GM19467 (cell line): Measurements from ENCODE around the gene RNF213.
"Not testable (repeated sequence)": the region's sequence is repeated elsewhere in the genome, so short reads cannot be mapped to it uniquely, and the experiment has no call there.

ENCODE experiments used
- ATAC-seq: cut with Tn5 transposase; IDR thresholded peaks from one replicate; pipeline ENCODE4 v1.9.1; 2021; ENCODE audit warnings: mild to moderate bottlenecking, moderate library complexity; ENCODE audit not compliant: unreplicated experiment

The RNF213 gene

GRCh38 chr17:80291691-80292487, 31.2 kb downstream of the RNF213 start:
- ATAC-seq: no peak

DNA sequence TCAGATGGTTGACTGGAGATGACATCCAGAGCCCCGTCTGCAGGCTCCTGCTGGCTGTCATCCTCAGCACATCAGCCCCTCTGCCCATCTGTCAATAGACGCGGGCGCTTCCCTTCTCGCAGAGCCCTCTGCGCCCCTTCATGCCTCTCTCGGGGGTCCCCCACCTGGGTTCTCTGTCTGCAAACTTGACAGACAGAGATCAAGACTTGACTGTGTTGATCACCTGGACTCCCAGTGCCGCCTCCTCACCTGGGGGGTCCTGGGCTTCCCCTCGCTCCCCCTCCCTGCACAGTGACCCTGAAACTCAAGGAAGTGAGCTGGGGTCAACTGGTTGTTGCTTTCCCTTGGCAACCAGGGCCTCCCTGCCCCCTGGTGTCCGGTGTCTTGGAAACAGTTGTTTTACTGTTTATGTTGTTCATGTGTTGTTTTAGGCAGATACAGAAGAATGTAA, 31.9 kb downstream of the RNF213 start:
- ATAC-seq: no peak

DNA sequence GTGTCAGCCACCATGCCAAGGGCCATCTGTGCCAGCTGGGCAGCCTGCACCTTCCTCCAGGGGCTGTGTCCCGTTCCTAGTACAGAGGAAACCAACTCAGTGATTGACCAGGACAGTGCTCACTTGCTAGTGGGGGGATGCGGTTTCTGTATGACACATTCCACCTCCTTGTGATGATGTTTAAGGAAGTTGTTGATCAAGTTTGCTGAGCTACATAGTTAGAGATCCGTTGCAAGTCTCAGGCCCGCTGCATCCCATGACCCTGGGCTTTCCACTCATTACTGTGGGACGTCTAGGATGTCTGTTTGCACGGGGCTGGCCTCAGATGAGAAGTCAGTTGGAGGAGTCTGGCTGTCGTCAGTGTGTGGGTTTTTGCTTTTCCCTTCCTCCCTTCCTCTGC, 33.6 kb downstream of the RNF213 start:
- no peak for ATAC-seq

GRCh38 chr17:80294653-80295052, 34.0 kb downstream of the RNF213 start:
- no peak for ATAC-seq

- no peak for ATAC-seq
These were observed 34.5 kb downstream of the RNF213 start for GRCh38 chr17:80295146-80295545.

GRCh38 chr17:80295559-80295958, 34.9 kb downstream of the RNF213 start:
- no peak for ATAC-seq

DNA sequence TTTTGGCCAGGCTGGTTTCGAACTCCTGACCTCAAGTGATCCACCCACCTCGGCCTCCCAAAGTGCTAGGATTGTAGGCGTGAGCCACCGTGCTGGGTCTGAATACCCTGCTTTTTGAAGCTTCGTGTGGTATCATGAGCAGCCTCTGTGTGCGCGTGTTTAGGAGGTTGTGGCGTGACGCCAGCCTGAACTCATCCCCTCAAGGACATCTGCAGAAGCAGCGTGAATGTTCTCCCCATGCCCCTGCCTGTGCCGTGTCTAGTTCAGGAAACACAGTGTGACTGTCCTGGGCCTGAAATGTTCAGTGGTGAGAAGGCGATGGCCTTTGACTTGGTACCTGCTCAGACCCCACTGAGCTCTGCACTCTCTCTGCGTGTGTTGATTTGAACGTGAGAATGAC, 35.6 kb downstream of the RNF213 start:
- ATAC-seq: no peak

DNA sequence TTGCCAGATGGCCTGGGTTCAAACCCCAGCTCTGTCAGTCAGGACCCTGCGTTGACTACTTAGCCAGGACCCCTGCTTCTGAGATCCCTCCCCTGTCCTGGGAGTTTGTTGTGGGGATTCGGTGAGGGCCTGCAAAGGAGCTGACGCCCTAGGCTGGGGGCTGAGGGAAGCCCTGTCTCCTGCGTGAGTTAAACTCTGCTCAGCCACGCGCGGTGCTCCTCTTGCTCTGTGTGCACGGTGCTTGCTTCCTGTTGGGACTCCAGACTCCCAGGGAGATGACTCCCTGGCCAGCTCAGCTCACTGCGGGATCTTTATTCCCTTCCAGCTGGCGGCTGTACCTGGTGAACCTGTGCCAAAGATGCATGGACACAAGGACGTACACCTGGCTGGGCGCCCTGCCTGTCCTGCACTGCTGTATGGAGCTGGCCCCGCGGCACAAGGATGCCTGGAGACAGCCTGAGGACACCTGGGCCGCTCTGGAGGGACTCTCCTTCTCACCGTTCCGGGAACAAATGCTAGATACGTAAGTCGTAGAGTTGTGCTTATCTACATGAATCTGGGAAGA, 37.4 kb downstream of the RNF213 start:
- ATAC-seq: no peak

DNA sequence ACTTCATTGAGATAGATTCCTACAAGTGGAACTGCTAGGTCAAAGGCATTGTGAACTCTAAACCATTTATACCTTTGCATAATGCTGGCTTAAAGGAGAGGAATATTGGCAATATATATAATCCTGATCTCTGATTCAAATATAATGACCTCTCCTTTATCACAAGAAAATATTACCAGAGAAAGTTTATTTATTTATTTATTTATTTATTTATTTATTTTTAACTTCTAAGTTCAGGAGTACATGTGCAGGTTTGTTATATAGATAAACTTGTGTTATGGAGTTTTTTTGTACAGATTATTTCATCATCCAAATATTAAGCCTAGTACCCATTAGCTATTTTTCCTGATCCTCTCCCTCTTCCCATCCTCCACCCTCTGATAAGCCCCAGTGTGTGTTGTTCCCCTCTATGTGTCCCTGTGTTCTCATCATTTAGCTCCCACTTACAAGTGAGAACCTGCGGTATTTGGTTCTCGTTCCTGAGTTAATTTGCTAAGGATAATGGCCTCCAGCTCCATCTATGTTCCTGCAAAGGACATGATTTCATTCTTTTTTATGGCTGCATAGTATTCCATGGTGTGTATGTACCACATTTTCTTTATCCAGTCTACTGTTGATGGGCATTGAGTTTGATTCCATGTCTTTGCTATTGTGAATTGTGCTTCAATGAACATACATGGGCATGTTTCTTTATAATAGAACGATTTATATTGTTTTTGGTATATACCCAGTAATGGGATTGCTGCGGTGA, 38.9 kb downstream of the RNF213 start:
- not testable (repeated sequence) for ATAC-seq

DNA sequence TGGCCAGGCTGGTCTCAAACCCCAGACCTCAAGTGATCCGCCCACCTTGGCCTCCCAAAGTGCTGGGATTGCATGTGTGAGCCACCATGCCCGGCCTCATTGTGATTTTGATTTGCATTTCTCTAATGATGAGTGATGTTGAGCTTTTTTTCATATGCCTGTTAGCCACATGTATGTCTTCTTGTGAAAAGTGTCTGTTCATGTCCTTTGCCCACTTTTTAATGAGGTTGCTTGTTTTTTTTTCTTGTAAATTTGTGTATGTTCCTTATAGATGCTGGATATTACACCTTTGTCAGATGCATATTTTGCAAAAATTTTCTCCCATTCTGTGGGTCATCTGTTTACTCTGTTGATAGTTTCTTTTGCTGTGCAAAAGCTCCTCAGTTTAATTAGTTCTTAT, 40.1 kb downstream of the RNF213 start:
- not testable (repeated sequence) for ATAC-seq

DNA sequence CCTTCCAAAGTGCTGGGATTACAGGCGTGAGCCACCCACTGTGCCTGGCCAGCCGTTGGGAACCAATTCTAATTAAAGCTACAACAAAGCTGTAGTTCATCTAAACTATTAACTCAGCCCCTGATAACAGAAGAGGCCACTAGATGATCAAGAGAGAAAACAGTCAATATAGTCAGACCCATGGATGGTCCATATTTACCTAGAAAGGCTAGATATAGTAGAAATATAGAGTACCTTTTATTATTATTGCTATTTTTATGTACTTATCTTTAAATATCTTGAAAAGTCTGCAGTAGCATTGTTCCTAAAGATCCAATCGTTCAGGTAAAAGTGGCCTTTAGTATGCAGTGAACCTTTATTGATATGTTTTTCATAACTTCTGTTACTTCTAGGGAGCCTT, 43.2 kb downstream of the RNF213 start:
- no peak for ATAC-seq

- ATAC-seq: no peak
These were observed 47.5 kb downstream of the RNF213 start for GRCh38 chr17:80307994-80308691.

DNA sequence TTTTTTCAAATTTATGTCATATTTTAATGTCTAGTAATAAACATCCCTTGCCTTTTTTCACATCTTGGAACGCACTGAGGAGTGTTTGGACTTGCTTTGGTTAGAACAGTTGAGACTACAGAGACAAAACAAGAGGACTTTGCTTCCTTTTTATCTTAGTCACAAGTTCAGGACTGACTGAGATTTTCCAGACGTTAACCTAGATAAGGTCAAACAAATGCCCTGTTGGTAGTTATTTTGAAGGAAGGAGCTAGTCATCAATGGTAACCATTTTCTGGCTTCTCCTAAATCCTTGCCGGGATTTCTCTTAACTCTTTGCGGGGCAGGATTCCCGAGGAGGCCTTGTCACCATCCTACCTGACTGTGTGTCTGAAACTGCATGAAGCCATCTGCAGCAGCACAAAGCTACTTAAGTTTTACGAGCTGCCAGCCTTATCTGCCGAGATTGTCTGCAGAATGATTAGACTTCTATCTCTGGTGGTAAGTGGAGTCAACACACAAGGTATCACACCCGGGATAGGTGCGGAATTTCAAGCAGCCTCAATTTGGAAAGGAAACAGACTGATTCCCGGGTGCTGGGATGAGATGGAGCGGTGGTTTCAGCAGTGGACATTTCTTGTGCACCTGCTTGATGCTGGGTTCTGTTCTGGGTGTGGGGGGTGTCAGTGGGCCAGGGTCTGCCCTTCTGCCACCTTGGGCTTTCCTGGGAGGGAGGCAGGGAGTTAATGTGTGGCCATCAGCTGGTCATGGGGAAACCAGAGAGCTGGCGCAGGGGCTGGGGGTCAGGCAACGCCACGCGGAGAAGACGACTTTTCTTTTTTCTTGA, 48.3 kb downstream of the RNF213 start:
- no peak for ATAC-seq

GRCh38 chr17:80311216-80311827, 50.7 kb downstream of the RNF213 start:
- no peak for ATAC-seq

- ATAC-seq: no peak
These were observed 52.0 kb downstream of the RNF213 start for GRCh38 chr17:80312621-80313135.

- no peak for ATAC-seq
These were observed 52.6 kb downstream of the RNF213 start for GRCh38 chr17:80313160-80313829.

- not testable (repeated sequence) for ATAC-seq
These were observed 53.3 kb downstream of the RNF213 start for GRCh38 chr17:80313946-80314345.

DNA sequence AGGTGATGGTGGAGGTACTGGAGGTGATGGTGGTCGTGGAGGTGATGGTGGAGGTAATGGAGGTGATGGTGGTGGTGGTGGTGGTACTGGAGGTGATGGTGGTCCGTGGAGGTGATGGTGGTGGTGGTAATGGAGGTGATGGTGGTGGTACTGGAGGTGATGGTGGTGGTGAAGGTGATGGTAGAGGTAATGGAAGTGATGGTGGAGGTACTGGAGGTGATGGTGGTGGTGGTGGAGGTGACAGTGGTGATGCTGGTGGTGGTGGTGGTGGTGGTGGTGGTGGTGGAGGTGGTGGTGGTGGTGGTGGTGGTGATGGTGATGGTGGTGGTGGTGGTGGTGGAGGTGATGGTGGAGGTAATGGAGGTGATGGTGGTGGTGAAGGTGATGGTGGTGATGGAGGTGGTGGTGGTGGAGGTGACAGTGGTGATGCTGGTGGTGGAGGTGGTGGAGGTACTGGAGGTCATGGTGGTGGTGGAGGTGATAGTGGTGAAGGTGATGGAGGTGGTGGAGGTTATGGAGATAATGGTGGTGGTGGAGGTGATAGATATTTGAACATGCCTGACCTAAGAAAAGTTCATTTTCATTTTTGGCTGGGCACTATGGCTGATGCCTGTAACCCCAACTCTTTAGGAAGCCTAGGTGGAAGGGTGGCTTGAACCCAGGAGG, 55.0 kb downstream of the RNF213 start:
- ATAC-seq: no peak

- no peak for ATAC-seq
These were observed 55.8 kb downstream of the RNF213 start for GRCh38 chr17:80316431-80316830.
